Esophagus mucosa (tissue), 1 donor: ENCODE data around the gene UBAC2. TPM values are rescaled to one million over a fixed set of nuclear protein-coding genes. Genes with fewer than 3 reads are reported as not detected.
A peak's percentile ranks its signal among the peaks of the same experiment; 100 is the strongest.

Source experiments
- ATAC-seq: fragments of 200-7000 bp; cut with Tn5 transposase; one replicate; pipeline ENCODE4 v1.9.1; 2020
- total RNA-seq: library from RNA; stranded (reverse); gene quantifications from one replicate; pipeline ENCODE4 v1.2.4, GENCODE V29; 2023
- donor health status: DM: yes; HTN: yes; CAD: no.

UBAC2 gene
- total RNA-seq, 1 donor from 2014 or later = 59.4 TPM

DNA sequence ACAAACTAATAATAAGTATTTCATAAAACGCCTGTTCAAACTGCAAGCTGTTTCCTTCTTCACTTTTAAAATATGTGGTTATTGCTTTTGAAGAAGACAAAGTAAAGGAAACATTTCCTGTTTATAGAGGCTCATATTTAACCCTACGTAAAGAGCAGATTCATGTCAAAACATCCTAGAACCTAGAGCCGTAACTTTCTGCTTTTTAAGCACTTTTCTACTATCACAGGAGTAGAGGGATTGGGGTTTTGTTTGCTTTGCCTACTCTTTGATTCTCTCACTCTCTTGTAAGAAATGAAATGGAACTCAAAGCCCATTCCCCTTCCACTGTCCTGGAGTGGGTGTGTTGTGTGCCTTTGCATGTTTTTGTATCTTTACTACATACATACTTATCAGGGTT is 160.5 kb downstream of the UBAC2 start:
- ATAC-seq = no peak

DNA sequence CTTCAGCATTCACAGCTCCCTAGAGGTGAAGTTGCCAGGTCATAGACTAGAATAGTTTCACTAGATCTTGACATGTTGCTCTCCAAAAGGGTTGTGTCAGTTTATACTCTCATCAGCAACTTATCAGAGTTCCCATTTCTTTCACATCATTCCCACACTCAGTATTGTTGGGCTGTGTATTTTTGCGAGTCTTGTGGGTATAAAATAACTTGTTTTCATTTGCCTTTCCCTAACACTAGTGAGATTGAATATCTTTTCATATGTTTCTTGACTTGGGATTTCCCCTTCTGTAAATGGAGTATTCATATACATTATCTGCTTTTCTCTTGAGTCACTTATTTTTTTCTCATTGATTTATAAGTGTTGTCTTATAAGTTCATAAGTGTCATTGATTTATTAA is 161.7 kb downstream of the UBAC2 start:
- no peak for ATAC-seq

DNA sequence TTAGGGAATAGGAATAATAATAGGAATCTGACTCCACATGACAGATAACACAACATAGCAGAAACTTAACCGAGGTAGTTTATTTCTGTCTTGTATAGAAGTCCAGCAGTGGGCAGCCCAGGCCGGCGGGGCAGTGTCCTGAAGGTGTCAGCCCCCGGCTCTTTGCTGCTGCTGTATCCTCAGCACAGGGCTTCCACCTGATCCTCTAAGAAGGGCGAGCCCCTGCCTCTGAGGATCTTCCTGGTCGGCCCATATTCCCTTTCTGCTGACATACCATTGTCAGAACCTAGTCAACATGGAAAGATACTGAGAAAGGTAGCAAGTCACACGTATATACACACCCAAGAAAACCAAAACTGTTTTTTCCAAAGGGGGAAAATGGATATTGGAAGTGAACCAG is 162.7 kb downstream of the UBAC2 start:
- no peak for ATAC-seq

DNA sequence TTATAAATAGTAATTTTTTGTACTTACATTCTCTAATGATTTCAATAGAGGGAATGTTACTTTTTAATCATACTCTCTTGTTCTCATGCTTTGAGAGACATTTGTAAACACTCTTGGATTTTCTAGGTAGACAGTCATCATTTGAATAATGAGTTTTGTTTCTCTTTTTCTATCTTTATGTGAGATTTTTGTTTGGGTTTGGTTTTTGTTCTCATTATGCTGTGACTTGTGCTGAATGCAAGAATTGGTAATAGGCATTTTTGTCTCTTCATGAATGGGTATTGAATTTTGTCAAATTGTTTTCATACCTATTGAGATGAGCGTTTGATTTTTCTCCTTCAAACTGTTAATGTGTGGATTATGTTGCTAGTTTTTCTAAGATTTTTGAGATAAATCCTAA is 163.3 kb downstream of the UBAC2 start:
- no peak for ATAC-seq

DNA sequence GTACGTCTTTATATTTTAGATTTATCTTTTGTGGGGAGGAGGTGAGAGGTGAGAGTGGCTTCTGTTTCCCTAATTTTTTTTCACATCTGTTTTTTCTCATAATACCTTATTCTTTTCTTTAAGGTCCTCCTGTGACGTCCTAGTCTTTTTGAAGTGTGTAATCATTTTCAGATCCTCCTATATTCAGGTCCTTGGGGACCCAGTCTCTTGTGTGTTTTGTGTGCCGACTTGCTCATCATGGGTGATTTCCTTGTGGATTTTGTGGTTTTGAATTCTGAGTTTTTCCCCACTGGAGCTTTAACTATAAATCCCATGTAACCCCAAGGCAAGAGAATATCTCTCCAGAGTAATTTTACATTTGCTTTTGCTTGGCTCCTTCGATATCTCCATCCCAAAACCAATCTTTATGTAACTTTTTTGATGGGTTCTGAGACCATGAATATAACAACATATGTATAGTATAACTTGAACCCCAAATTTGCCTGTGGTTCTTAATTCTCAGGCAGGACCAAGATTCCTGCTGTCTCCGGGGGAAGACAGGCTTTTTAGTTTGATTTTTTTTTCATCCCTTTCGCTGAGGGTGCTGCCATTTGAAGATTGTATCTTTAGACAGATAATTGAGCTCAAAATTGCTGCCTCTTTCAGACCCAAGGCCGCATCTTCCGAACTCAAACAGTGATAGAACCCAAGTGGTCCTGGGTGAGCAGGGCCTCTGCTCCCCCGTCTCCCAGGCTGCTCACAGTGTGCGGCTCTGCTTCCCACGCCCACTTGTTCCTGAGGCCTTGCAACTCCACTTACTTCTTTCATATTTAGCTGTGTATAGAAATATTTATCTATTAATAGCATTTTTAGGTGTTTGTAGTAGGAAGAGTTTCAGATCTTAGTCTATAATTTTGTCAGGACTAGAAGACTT is 165.7 kb downstream of the UBAC2 start:
- ATAC-seq = no peak

DNA sequence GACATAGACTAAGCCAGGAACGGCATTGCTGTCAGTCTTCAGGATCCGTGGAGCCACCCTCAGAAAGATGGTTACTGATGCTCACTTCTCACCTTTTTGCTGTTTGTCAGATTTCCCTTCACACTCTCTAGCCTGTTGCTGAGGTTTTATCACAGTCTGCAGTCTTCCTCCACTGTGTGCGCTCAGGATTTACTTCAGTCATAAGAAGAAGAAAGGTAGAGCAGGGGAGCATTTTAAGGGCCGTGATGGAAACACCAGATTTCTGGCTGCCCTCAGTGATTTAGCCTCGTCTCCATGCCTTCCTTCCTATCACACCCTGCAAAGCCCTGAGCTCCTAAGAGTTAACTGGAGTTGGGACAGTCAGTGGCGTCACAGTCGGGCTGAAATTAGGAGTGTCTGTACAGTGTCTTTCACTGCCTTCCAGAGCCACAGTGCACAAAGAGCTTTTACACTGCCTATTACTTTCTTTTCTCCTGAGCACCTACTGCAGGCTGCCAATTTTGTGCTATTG is 166.5 kb downstream of the UBAC2 start:
- ATAC-seq = no peak

DNA sequence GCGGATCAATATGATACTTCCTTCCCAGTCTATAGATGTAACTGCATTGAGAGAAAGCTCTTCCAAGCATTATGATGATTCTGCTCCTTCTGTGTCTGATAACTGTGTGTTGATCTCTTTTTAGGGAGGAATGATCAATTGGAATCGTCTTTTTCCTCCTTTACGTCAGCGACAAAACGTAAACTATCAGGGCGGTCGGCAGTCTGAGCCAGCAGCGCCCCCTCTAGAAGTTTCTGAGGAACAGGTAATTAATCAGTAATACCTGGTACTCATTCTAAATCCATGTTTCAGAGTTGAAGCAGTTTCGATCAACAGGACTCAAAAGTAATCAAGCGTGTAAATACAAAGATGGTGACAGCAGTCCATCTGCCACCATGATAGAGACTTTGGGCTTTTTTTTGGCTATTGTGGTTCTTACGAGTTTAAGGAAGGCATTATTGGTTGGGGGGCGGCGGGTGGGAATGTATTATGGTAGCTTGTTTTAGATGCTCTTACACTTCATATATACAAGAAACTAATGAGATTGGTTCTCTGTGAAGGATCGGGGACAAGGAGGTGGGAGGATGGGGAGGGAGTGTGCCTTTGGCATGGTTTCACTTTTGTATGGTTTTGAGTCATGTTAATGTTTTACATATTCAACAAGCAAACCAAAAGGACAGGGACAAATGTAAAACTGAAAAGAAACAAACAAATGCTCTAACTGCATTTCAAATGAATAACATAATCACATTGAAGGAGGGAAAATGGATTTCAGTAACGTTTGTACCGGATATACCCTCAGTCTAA is 167.2 kb downstream of the UBAC2 start:
- ATAC-seq = no peak

DNA sequence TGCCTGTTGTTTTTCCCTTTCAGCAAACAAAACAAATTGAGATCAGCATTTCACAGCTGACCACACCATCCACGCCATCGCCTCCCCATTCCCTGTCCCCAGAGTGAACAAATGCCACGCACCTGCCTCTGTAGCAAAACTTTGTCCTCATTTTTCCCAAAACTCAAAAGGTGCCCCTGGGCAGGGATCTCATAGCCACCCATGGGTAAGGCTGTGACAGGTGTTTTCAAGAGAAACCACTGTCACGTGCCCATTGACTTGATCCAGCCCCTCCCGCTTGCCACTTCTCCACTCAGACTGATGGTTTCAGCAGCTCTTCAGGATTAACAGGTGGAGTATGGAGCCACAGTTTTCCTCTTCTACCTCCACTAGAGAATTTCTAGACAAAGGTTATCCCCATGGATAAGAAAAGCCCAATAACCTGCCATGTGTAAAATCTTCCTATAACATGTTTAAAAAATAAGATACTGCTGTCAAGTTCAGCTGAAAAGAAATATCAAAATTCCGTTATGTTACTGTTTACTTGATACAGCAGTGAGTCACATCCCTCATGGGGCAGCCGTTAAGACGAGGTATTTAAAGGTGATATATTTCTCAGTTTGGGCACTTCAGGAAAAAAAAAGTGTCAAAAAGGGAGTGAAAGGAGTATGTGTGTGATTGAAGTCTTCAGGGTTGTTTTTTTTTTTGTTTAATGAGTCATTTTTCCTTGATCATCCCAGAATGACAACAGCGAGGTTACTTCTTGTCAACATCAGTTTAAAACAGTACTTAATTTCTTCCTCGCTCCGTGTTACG is 170.0 kb downstream of the UBAC2 start:
- no peak for ATAC-seq

DNA sequence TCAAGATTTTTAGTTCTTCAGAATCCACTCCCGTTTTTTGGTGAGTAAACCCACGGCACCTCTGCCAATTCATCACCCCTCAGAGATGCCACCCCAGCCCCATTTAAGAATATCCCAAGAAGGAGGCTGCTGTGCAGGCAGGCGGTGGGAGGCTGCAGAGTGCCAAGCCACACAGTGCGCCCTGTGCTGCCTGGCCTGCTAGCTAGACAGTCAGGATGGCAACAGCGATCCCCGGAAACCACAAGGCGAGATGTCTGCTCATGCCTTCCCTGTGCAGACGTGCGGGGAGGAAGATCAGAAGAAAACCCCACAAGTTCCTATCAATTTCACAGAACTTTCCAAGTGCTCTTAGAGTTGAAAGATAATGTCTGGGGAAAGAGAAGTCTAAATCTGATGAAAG is 171.3 kb downstream of the UBAC2 start:
- no peak for ATAC-seq

DNA sequence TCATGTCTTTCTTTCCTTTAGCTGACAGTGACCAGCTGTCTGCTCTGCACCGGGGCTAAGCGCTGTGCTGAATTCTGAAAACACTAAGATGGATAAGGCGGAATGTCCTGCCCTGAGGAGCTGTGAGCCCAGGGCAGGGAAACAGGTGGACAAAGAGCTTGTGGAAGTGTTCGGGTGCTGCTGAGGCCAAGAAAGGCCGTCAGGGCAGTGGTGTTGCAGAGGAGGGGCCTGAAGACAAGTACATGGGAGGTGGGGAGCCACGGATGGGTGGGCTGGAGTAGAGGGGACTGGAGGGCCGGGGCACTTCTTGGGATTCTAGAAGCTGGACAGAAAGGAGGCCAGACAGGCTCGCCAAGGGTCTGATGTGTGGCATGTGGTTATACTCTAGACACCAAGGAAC is 172.8 kb downstream of the UBAC2 start:
- ATAC-seq = no peak

DNA sequence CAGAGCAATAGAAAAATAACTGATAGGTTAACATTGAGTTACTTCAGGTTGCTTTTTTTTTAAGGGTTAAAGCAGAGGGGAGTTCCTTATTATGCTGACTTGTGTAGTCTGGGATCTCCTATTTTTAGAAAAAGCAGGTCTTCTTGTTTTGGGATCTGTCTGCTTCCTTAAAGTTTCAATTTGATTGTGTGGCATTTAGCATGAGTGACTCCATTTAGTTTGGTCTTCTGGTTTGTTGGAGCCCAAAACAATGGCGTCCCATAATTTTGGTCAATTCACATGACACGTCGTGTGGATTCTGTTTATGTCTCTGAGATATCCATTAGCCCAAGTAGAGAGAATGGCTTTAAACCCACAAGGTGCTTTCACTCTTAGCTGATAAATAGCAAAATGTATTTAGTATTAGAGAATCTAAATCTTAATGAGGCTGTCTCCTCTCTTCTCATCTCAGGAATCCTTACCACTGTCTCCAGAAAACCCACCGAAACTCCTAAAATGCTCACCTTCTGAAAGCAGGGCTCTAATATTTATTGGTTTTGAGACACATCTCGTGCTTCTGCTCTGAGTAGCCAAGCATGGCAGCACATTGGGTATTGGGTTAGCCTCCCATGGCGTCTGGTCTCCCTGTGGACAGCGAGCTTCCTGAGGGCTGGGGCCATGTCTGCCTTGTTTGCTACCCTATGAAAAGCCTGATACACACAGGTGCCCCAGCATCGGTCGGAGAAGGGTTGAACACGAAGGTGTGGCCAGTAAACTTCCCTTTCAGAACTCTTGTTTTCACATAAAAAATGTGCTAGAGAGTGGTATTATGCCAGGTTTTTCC is 173.7 kb downstream of the UBAC2 start:
- peak; percentile 18 for ATAC-seq

DNA sequence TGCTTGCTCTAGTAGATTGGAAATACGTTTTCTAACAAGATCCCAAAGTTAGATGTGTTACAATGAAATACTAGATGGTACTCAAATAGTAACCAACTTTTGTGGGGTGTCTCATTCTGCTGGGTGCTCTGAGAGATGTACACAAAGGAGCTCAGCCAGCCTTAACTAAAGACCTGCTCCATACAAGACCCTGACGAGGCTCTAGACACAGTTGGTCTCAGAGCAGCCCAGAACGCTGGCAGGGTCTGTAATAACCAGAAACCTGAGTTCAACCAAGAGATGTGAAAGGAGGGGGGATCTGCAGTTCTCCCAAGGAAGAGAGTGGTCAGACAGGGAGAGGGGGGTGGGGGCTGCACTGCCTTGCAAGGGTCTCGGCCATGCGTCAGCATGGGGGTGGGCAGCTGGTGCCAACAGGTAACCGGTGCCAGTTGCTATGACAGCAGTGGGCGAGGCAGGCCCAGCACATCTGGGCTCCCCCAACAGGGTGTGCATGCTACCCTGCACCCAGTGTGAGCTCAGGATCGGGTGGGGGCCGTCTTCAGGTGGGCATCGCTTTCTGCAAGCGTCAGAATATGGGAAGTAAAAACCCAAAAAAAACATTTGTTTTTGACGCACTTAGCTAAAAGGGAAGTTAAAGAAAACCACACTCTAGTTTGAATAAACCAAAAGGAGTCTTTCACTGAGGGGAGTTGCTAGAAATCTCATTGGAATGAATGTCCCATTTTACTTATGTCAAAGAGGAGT is 174.5 kb downstream of the UBAC2 start:
- peak; percentile 78 for ATAC-seq

DNA sequence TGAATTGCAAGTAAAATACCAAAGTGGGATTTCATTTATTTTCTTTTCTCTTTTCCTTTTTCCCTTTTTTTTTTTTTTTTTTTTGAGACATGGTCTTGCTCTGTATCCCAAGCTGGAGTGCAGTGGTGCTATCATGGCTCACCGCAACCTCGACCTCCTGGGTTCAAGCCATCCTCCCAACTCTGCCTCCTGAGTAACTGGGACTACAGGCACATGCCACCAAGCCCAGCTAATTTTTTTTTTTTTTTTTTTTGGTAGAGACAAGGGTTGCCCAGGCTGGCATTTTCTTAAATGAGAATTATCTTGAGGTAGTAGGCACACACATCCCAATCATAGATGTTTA is 175.1 kb downstream of the UBAC2 start:
- ATAC-seq = no peak

DNA sequence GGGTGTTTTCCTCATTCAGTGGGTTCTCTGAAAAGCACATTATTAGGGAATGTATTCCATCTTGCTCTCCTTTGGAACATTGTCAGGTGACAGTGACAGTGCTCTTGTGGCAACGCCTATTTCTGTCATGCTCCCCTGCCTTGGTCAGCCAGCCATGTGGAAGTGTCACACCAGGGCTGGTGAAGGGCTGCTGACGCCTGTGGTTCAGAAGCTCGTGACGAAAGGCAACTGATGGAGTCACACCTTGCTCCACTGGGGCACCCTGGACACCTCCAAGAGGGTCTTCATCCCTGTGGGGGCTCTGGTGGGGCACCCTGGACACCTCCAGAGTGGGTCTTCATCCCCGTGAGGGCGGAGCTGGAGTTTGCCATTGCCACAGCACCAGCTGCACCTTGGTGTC is 175.5 kb downstream of the UBAC2 start:
- ATAC-seq = peak; percentile 60

DNA sequence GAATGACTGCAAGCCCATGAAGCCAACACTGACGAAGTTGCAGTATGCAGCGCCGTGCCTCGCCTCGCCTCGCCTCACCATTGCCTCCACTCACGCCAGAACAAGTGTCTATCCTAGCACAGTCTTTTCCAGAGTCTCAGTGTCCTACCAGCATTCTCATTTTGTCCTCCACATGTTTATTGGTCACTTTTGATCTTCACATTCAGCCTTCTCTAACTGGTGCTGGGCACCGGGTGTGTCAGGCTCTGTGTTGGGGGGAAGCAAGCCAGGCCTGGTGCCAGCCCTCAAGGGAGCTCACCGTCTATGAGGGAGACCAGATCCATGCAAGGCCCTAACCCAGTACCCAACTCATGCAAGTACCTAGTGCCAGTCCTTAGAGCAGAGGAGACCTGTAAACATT is 176.3 kb downstream of the UBAC2 start:
- ATAC-seq = no peak

DNA sequence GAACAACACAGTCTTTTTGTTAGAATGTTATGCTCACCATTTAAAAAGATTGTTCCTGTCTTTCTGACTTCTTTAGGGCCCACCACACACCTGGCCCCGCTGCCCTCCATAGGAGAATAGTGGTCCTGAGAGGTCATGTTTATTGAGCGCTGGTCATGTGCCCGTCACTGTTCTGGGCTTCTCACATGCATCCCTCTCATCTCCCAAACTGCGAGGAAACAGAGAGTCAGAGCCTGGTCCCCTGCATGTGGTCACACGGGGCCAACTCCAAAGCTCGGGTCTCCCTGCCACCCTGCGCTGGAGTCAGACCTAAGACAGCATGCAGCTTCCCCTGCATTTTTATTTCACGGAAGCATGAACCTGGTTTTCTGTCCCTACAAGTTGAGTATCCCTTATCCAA is 177.0 kb downstream of the UBAC2 start:
- no peak for ATAC-seq

DNA sequence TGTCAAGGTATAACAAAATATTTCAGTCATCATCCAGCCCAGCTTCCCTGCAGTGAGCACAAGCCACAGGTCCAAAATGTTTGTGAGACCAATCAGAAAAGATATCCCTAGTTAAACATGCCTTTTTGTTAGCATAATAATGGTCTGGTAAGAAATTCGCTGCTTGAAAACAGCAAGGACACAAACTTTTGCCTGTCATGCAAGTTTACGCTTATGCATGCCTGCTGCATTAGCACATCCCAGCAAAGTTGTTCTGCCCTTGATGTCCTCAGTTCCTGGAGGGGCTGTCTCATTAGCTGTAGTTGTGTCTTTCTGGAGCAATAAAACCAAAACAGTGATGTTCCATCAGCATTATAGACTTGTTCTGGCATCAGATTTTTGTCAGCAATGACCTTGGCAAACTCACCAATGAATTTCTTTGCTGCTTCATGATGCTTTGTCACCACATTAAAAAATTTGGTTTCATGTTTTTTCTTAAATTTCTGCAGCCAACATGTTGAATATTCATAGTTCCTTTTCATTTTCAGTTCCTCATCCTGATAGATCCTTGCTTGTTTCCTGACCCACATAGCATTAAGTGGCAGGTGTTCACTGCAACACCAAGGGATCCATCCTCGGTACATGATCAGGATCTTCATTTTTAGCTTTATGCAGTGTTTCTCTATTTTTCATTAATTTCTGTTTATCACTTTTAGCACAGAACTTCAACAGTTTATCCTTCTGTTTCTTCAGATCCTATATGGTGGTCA is 178.5 kb downstream of the UBAC2 start:
- no peak for ATAC-seq

DNA sequence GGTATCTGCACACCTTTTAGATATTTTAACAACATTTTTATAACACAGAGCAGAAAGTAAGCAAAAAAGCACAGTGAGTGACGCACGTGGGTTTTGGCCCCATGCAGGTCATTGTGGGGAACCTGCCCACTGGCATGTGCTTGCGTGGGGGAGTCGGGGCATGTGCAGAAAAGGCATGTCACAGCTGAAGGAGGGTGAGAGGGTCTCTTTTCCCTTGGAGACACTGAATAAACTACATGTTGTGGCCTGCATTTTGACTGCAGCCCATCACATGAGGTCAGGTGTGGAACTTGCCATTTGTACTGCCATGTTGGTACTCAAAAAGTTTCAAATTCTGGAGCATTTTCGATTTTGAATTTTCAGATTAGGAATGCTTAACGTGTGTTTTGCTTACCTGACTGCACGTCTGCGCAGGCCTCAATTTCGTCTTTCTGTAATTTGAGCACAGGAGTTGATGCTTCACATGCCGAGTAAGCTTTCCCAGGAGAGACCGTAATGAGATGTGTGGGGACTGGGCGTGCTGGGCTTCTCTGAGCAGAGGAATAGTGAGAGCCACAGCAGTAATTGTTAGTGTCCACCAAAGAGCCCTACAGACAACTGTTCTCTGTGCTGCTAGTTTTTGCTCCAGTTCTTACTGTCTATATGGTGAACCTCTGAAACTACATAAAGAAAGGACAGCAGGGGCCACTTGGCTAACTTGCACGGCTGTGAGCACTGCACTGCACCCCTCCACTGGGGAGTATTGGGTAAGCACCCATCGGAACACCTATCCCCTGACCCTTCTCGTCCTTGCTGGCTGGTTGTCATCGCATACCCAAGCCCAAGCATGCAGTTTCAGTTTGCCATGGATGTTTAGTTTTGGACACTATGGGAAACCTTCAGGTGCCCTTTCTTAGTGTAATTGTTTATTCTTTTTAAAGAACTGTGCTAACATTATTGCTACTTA is 179.5 kb downstream of the UBAC2 start:
- no peak for ATAC-seq

DNA sequence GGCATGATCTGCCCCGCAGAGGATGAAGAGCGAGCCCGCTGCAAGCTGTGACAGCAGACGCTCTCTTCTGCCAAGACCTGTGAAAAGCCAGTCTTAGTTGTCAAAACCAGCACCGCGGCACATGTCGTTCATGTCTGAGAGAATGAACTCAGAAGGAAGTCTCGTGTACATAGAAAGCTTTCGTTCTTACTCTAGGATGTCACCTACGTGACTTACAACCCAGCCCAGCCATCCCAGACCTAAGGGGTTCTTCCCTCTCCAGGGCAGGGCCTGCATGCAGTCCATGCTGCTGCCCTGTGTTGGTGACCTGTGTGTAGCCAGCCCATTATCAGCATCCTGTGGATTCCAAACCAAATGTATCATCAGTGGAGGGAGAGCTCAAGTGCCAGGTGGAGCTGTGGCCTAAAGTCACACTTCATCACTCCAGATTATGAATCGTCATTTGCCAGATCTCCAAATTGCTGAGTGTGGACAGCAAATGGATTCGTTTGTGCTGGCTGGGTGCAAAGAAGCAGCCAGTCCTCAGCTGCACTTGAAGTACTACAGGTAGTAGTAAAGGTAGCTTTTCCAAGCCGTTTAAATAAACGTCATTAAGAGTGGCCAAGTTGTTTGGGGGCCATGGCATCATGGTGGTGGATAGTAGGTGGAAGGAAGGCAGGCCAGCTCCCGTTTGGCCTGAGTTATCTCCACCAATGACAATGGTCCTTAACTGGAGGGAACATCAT is 180.4 kb downstream of the UBAC2 start:
- no peak for ATAC-seq
